Smooth muscle cell (in vitro differentiated cells): ENCODE data around the gene PARP11. TPM values are rescaled to one million over a fixed set of nuclear protein-coding genes. Genes with fewer than 3 reads are reported as not detected.

Source experiments
- DNase-seq: peaks from one replicate; lab custom pipeline; 2025; ENCODE audit not compliant: unreplicated experiment; lab: John Stamatoyannopoulos, UW
- H2AFZ ChIP-seq: fragments of 200-600 bp; sonication (generic); 2 replicates; pipeline ENCODE4 v1.6.0; 2016; ENCODE audit warnings: antibody characterized with exemption, low read depth, mild to moderate bottlenecking
- H3F3A ChIP-seq: fragments of 200-600 bp; sonication (generic); 2 replicates; pipeline ENCODE4 v1.6.0; 2017; ENCODE audit warnings: antibody characterized with exemption, low read depth
- H3K27ac ChIP-seq: fragments of 200-600 bp; sonication (generic); 2 replicates; pipeline ENCODE4 v1.5.1; 2016; ENCODE audit warnings: low read depth, mild to moderate bottlenecking
- H3K27me3 ChIP-seq: fragments of 200-600 bp; sonication (generic); 2 replicates; pipeline ENCODE4 v1.6.1; 2016; ENCODE audit warnings: low read depth, mild to moderate bottlenecking
- H3K36me3 ChIP-seq: fragments of 200-600 bp; sonication (generic); 2 replicates; pipeline ENCODE4 v1.5.1; 2016; ENCODE audit warnings: low read depth
- H3K4me1 ChIP-seq: fragments of 200-600 bp; sonication (generic); 2 replicates; pipeline ENCODE4 v1.5.1; 2016; ENCODE audit warnings: low read depth
- H3K4me2 ChIP-seq: fragments of 200-600 bp; sonication (generic); 2 replicates; pipeline ENCODE4 v1.6.0; 2016; ENCODE audit warnings: mild to moderate bottlenecking
- H3K4me3 ChIP-seq: fragments of 200-600 bp; sonication (generic); 2 replicates; pipeline ENCODE4 v1.5.1; 2016; ENCODE audit warnings: mild to moderate bottlenecking
- H3K79me2 ChIP-seq: fragments of 200-600 bp; sonication (generic); 2 replicates; pipeline ENCODE4 v1.6.0; 2016; ENCODE audit warnings: low read depth, mild to moderate bottlenecking
- H3K9ac ChIP-seq: fragments of 200-600 bp; sonication (generic); 2 replicates; pipeline ENCODE4 v1.6.0; 2016; ENCODE audit warnings: low read depth
- H3K9me3 ChIP-seq: fragments of 200-600 bp; sonication (generic); replicated peaks from 2 replicates; pipeline ENCODE4 v1.5.1; 2016; ENCODE audit warnings: low read depth
- H4K20me1 ChIP-seq: fragments of 200-600 bp; sonication (generic); 2 replicates; pipeline ENCODE4 v1.6.0; 2016; ENCODE audit warnings: low read depth
- WGBS: methylation state at CpG from one replicate; pipeline ENCODE4 v1.1.7; 2016; ENCODE audit warnings: low lambda C conversion rate; 5-methylcytosine and 5-hydroxymethylcytosine counted together
- polyA plus RNA-seq: library from polyadenylated mRNA; unstranded; fragments of >200 nt; fragmentation: Nextera tagmentation; extraction: Ambion mirVana; gene quantifications from 2 replicates; pipeline ENCODE4 v1.2.1, GENCODE V29; 2016
- total RNA-seq: library from RNA; depleted of rRNA; stranded (reverse); fragments of >200 nt; gene quantifications from 2 replicates; pipeline ENCODE4 v1.2.3, GENCODE V29; 2014
- TF ChIP-seq, protein P1 (sequence below): fragments of 200-600 bp; sonication (generic); IDR thresholded peaks from 2 replicates; pipeline ENCODE4 v1.5.1; 2017; ENCODE audit warnings: borderline replicate concordance, mild to moderate bottlenecking, antibody characterized with exemption; ENCODE audit not compliant: insufficient read depth, poor library complexity, severe bottlenecking

Gene PARP11
- total and polyA plus RNA-seq, 2 experiments from 2014 or later: 6.1 to 9.6 TPM

DNA sequence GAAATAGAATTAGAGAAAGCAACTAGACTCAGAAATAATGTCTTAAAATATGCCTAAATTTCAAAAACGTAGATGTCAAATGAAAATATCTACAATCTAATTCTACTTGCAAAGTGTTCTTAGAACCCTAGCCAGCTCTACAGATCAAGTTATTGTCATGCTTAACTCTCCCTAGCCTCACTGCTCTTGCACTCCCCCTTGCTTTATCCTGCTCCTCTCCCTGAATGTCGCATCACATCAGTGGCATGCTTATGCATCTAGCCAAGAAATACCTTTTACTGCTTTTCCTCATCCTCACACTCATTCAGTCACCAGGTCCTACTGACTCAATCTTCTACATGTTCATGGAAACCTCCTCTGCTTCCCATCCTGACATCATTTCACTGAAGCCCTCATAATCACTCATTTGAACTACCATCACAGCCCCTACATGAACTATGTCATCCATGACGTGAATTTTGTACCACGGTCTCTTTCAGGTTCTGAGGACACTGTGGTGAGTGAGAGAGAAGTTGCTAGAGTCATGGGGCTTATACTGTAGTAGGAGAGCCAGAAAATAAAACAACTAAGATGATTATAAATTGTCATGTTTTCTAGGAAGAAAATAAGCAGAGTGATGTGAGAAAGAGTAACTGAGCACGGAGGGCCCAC, 97.7 kb downstream of the PARP11 start:
- no peak for DNase-seq
- Histone ChIP-seq H3K36me3 (no peaks in the 10 kb centered on the region), H2AFZ (no peak overlapping the region), H3K79me2 (no peaks in the 10 kb centered on the region), H4K20me1 (no peaks in the 10 kb centered on the region), H3K4me2 (no peak overlapping the region), H3K9ac (no peak overlapping the region), H3K4me3 (no peak overlapping the region), H3K9me3 (no peaks in the 10 kb centered on the region), H3K27me3 (peaks cover 26% of the 10 kb centered on the region), H3K27ac (no peak overlapping the region), H3F3A (no peaks in the 10 kb centered on the region), H3K4me1 (no peaks in the 10 kb centered on the region)
- TF ChIP-seq, protein P1, sequence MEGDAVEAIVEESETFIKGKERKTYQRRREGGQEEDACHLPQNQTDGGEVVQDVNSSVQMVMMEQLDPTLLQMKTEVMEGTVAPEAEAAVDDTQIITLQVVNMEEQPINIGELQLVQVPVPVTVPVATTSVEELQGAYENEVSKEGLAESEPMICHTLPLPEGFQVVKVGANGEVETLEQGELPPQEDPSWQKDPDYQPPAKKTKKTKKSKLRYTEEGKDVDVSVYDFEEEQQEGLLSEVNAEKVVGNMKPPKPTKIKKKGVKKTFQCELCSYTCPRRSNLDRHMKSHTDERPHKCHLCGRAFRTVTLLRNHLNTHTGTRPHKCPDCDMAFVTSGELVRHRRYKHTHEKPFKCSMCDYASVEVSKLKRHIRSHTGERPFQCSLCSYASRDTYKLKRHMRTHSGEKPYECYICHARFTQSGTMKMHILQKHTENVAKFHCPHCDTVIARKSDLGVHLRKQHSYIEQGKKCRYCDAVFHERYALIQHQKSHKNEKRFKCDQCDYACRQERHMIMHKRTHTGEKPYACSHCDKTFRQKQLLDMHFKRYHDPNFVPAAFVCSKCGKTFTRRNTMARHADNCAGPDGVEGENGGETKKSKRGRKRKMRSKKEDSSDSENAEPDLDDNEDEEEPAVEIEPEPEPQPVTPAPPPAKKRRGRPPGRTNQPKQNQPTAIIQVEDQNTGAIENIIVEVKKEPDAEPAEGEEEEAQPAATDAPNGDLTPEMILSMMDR: no peak
- WGBS: 74% methylated on average over 5 of the region's 5 CpGs

DNA sequence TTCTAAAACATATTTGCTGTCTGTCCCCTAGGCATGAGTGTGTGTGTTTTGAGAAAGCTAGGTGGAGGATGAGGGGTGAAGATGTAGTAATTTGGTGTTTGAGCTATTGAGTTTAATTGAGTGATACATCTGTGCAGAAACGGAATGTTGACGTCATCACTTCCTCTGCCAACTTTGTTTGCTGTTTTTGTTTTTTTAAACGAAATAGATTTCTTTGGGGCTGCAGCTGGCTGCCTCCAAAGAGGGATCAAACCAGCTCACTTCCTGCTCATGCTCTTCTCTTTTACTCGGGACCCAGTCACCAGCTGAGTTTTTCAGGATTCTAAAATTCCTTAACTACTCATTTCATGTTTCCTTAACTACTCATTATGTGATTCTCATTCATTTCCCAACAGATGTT, 100.8 kb downstream of the PARP11 start:
- H3K27ac ChIP-seq: no peak overlapping the region
- no peaks in the 10 kb centered on the region for H3K79me2 ChIP-seq
- H3K4me2 ChIP-seq: no peak overlapping the region
- no peaks in the 10 kb centered on the region for H4K20me1 ChIP-seq
- DNase-seq: no peak
- 62% methylated on average over 4 of the region's 4 CpGs for WGBS
- no peak overlapping the region for H3K4me3 ChIP-seq
- peaks cover 19% of the 10 kb centered on the region for H3K27me3 ChIP-seq
- TF ChIP-seq, protein P1: no peak
- no peaks in the 10 kb centered on the region for H3K4me1 ChIP-seq
- H3F3A ChIP-seq: no peaks in the 10 kb centered on the region
- no peak overlapping the region for H2AFZ ChIP-seq
- H3K36me3 ChIP-seq: no peaks in the 10 kb centered on the region
- no peak overlapping the region for H3K9ac ChIP-seq
- H3K9me3 ChIP-seq: no peaks in the 10 kb centered on the region

DNA sequence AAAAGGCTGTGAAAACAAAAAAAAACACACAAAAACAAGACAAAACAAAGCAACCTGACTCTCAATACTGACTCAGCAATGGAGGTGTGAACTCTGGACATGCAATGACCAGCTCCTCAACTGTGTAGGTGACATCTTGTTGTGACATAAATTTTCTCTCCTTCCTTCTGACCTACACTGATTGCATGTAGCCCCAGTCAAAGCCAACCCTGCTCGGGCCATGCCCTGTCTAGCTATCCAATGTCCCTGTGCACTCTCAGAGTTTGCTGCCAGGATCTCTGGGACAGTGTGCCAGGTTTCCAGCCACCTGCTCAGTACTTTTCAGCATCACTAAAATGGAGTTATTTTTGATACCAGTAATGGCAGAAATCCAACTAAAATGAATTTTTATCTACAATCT, 101.3 kb downstream of the PARP11 start:
- 81% methylated on average over 1 of the region's 1 CpG for WGBS
- DNase-seq: no peak
- no peaks in the 10 kb centered on the region for H3K79me2 ChIP-seq
- no peaks in the 10 kb centered on the region for H3K9me3 ChIP-seq
- H3K27me3 ChIP-seq: peaks cover 19% of the 10 kb centered on the region
- no peak overlapping the region for H3K27ac ChIP-seq
- no peaks in the 10 kb centered on the region for H3K4me1 ChIP-seq
- no peak overlapping the region for H2AFZ ChIP-seq
- H3F3A ChIP-seq: no peaks in the 10 kb centered on the region
- no peak overlapping the region for H3K4me3 ChIP-seq
- no peak overlapping the region for H3K4me2 ChIP-seq
- no peaks in the 10 kb centered on the region for H4K20me1 ChIP-seq
- TF ChIP-seq, protein P1: no peak
- H3K9ac ChIP-seq: no peak overlapping the region
- H3K36me3 ChIP-seq: no peaks in the 10 kb centered on the region

DNA sequence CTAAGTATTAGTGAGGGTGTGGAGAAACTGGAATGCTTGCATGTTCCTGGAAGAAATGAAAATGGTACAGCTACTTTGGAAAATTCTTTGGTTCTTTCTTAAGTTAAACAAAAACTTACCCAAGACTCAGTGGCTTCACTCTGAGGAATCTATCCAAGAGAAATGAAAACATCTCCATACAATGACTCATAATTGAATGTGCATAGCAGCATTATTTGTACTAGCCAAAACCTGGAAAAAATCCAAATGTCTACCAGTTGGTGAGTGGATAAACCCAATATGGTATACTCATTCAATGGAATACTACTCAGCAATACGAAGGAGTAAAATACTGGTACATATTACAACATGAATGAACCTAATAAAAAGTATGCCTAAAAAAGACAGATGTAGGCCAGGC, 102.3 kb downstream of the PARP11 start:
- Histone ChIP-seq H3K27ac (no peak overlapping the region), H3K36me3 (no peaks in the 10 kb centered on the region), H3K4me3 (no peak overlapping the region), H4K20me1 (no peaks in the 10 kb centered on the region), H3K4me1 (no peaks in the 10 kb centered on the region), H3K4me2 (no peak overlapping the region), H3K27me3 (peaks cover 11% of the 10 kb centered on the region), H3F3A (no peaks in the 10 kb centered on the region), H3K9ac (no peak overlapping the region), H3K9me3 (no peaks in the 10 kb centered on the region), H2AFZ (no peak overlapping the region), H3K79me2 (no peaks in the 10 kb centered on the region)
- 97% methylated on average over 1 of the region's 1 CpG for WGBS
- no peak for DNase-seq
- TF ChIP-seq, protein P1: no peak
